ENCODE data around the gene ADAP1. TPM values are rescaled to one million over a fixed set of nuclear protein-coding genes. Genes with fewer than 3 reads are reported as not detected.

ADAP1 gene
- total RNA-seq, 1 donor from 2014 or later, result 62.8 TPM

DNA sequence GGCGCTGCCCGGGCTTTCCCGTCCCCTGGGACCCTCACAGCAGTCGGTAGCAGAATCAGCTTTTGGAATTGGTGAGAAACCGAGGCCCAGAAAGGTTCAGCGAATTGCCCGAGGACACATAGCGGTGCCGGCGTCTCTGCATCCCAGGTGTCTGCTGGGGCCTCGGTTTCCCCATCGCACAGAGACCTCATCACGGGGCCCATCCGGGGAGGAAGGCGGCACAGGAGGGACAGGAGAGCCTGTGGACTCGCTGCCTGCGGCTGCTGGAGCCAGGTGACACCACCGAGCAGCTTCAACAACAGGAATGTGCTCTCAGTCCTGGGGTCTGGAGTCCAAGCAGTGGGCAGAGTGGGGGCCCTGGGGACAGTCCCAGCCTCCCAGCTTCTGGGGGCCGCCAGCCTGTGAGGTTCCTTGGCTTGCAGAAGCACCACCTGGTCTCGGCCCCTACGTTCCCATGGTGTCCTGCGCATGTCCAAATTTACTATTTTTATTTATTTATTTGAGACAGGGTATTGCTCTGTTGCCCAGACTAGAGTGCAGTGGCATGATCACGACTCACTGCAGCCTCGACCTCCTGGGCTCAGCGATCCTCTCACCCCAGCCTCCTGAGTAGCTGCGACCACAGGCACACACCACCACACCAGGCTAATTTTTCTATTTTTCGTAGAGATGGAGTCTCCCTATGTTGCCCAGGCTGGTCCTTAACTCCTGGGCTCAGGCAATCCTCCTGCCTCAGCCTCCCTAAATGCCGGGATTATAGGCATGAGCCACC, 21.4 kb upstream of the ADAP1 start:
- Mint-ChIP-seq H3K27me3 (ENCODE audit: low read depth) (no peaks in the 10 kb centered on the region), H3K4me1 (ENCODE audit: low read depth) (peaks cover 11% of the 10 kb centered on the region), H3K27ac (no peak overlapping the region), H3K9me3 (no peaks in the 10 kb centered on the region), H3K4me3 (ENCODE audit: low read depth) (peak overlapping the region; percentile 39), H3K36me3 (ENCODE audit: low read depth) (peaks cover 30% of the 10 kb centered on the region)
- intact Hi-C loops (cut with micrococcal nuclease), result loop anchor here (1.0 to 5.0 kb wide), 3 partner anchors 45 to 71 kb away; no protein-coding TSS in a partner anchor
- no peak for DNase-seq (ENCODE audit: low spot score)

DNA sequence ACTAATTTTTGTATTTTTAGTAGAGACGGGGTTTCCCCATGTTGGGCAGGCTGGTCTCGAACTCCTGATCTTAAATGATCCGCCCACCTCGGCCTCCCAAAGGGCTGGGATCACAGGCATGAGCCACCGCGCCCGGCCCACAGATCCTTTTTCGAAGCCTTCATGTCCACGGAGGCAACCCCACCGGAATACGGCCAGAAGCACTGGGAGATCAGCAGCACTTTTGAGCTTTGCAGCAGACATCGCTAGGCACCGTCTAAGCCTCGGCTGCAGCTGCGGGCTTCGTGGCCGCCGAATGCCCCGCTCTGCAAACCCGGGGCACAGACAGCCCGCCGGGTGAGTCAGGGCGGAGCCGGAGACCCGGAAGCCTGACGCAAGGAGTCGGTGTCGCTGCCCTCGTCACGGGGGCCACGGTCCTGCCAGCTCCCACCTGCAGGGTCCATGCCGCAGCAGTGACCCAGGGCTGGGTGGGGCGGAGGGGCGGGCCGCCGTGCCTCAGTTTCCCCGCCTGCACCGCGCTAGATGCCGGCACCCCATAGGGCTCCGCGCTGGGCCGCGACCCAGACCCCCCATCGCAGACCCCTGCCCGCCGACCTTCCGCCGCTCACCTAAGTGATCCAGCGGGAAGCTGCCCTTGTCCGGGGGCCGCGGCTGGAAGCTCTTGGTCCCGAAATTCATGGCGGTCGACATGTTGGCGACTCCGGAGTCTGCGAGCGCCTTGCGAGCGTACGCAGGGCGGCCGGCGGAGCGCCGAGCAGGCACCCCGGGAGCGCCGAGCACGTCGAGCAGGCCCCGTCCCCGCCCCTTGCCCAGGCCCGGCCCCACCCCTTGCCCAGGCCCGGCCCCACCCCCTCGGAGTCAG, 20.6 kb upstream of the ADAP1 start, which contains the start of gene COX19:
Gene COX19 (minus strand): TSS at position 730 of the 862 bp plus-strand sequence. CDS start 40 bp downstream, at position 690.
- Mint-ChIP-seq H3K27ac (peak within 1 kb of the TSS; percentile 93), H3K9me3 (no peaks in the 10 kb centered on the region), H3K27me3 (ENCODE audit: low read depth) (no peaks in the 10 kb centered on the region), H3K4me3 (ENCODE audit: low read depth) (peak within 1 kb of the TSS; percentile 92), H3K4me1 (ENCODE audit: low read depth) (peaks cover 12% of the 10 kb centered on the region), H3K36me3 (ENCODE audit: low read depth) (peaks cover 35% of the 10 kb centered on the region)
- intact Hi-C loops (cut with micrococcal nuclease), result loop anchor here (1.0 to 5.0 kb wide), 3 partner anchors 44 to 72 kb away; no protein-coding TSS in a partner anchor
- DNase-seq (ENCODE audit: low spot score), result peak; percentile 85

DNA sequence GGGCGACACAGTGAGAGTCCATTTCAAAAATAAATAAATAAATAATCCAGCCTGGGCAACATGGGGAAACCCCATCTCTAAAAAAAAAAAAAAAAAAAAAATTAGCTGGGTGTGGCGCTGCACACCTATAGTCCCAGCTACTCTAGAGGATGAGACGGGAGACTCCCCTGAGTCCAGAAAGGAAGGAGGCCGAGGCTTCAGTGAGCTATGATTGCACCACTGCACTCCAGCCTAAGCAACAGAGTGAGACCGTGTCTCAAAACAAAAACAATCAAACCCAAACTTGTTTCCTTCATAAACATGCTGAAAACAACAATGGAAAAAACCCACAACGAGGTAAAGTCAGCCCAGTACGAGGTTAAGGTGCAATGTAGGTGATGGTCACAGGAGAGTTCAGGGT, 19.7 kb upstream of the ADAP1 start:
- Mint-ChIP-seq H3K9me3 (no peaks in the 10 kb centered on the region), H3K4me1 (ENCODE audit: low read depth) (peaks cover 12% of the 10 kb centered on the region), H3K4me3 (ENCODE audit: low read depth) (peak overlapping the region; percentile 92), H3K27ac (peak overlapping the region; percentile 93), H3K27me3 (ENCODE audit: low read depth) (no peaks in the 10 kb centered on the region), H3K36me3 (ENCODE audit: low read depth) (peaks cover 36% of the 10 kb centered on the region)
- DNase-seq (ENCODE audit: low spot score), result no peak
- intact Hi-C loops (cut with micrococcal nuclease), result loop anchor here (2.0 kb wide), 1 partner anchor 43 kb away; no protein-coding TSS in a partner anchor

DNA sequence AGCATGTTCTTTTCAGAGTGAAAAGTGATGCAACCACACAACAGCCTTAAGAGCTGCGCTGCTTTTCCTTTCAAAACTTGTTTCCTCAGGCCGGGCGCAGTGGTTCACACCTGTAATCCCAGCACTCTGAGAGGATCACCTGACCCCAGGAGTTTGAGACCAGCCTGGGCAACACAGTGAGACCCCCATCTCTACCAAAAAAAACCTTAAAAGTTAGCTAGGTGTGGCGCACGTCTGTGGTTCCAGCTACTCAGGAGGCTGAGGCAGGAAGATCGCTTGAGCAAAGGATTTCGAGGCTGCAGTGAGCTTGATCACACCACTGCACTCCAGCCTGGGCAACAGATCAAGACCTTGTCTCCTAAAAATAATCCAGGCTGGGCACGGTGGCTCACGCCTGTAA, 18.8 kb upstream of the ADAP1 start:
- Mint-ChIP-seq H3K36me3 (ENCODE audit: low read depth) (peaks cover 42% of the 10 kb centered on the region), H3K4me3 (ENCODE audit: low read depth) (peak overlapping the region; percentile 60), H3K9me3 (no peaks in the 10 kb centered on the region), H3K4me1 (ENCODE audit: low read depth) (peaks cover 12% of the 10 kb centered on the region), H3K27ac (no peak overlapping the region), H3K27me3 (ENCODE audit: low read depth) (no peaks in the 10 kb centered on the region)
- intact Hi-C loops (cut with micrococcal nuclease), result no loop called here
- no peak for DNase-seq (ENCODE audit: low spot score)

DNA sequence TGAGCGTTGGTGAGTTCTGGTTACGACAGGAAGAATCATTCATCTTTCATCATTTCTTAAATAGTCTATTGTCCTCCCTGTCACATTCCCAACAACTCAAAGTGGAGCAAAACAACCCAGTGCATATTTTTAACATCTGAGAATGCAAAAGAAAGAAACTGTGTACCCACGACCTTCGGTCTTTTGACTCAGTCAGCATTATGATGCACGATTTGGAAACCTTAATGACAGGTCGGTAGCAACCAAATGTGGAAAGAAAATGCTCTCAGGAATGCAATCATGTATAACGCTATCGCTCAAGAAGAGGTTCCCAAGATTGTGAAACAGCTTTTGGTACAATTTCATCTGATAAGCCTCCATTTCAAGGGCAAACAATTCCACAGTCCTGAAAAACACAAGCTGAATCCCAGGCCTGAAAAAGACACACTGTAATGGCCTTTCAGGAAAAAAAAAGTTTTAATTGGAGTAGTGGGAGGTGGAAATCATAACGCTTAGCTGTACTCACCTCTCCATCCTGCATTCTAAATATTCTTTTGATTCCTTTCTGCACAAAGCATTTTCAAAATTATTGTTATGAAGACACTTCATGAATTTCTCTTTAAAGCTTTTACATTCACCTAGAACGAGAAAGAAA, 18.3 kb upstream of the ADAP1 start:
- no peak overlapping the region for H3K27ac Mint-ChIP-seq
- no peak for DNase-seq (ENCODE audit: low spot score)
- no peaks in the 10 kb centered on the region for H3K27me3 Mint-ChIP-seq (ENCODE audit: low read depth)
- no peaks in the 10 kb centered on the region for H3K9me3 Mint-ChIP-seq
- H3K4me1 Mint-ChIP-seq (ENCODE audit: low read depth), result peaks cover 12% of the 10 kb centered on the region
- H3K4me3 Mint-ChIP-seq (ENCODE audit: low read depth), result peak overlapping the region; percentile 60
- H3K36me3 Mint-ChIP-seq (ENCODE audit: low read depth), result peaks cover 47% of the 10 kb centered on the region
- intact Hi-C loops (cut with micrococcal nuclease), result no loop called here

DNA sequence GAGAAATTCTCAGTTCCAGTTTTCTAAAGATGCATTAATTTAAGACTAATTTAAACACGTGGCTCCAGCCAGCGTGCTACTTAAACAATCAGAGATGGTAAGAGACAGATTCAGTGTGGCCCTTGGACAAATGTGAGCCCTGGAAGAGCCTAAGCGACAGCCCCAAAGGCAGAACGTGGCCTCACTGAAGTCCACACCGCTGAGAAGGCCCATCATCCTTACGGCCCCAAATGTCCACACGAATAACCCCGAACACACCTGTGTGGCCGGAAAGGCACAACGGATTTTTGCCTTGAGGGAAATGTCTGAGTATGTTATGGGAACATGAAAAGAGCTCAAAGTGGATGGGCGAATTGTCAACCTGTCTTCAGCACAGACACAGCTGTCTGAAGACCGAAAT, 17.6 kb upstream of the ADAP1 start:
- no peaks in the 10 kb centered on the region for H3K27me3 Mint-ChIP-seq (ENCODE audit: low read depth)
- no peak overlapping the region for H3K27ac Mint-ChIP-seq
- DNase-seq (ENCODE audit: low spot score), result no peak
- no peaks in the 10 kb centered on the region for H3K9me3 Mint-ChIP-seq
- intact Hi-C loops (cut with micrococcal nuclease), result no loop called here
- peaks cover 12% of the 10 kb centered on the region for H3K4me1 Mint-ChIP-seq (ENCODE audit: low read depth)
- H3K36me3 Mint-ChIP-seq (ENCODE audit: low read depth), result peaks cover 54% of the 10 kb centered on the region
- no peak overlapping the region for H3K4me3 Mint-ChIP-seq (ENCODE audit: low read depth)

DNA sequence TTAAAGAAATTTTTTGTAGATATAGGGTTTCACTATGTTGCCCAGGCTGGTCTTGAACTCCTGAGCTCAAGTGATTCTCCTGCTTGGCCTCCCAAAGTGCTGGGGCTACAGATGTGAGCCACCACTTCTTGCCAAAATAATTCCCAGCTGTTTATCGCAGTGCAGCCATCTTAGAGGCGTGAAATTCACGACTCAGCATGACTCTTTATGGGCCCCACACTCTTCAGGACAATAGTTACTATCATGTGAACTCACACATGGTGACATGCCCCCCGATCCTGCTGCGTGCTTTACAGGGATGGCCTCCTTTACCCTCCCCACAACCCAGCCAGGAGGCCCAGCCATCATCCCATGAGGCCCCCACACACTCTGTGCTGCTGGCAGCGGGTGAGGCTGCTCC, 16.3 kb upstream of the ADAP1 start:
- peaks cover 60% of the 10 kb centered on the region for H3K36me3 Mint-ChIP-seq (ENCODE audit: low read depth)
- no peaks in the 10 kb centered on the region for H3K27me3 Mint-ChIP-seq (ENCODE audit: low read depth)
- intact Hi-C loops (cut with micrococcal nuclease), result no loop called here
- H3K4me3 Mint-ChIP-seq (ENCODE audit: low read depth), result no peak overlapping the region
- peaks cover 12% of the 10 kb centered on the region for H3K4me1 Mint-ChIP-seq (ENCODE audit: low read depth)
- no peaks in the 10 kb centered on the region for H3K9me3 Mint-ChIP-seq
- peak overlapping the region; percentile 17 for H3K27ac Mint-ChIP-seq
- DNase-seq (ENCODE audit: low spot score), result no peak

DNA sequence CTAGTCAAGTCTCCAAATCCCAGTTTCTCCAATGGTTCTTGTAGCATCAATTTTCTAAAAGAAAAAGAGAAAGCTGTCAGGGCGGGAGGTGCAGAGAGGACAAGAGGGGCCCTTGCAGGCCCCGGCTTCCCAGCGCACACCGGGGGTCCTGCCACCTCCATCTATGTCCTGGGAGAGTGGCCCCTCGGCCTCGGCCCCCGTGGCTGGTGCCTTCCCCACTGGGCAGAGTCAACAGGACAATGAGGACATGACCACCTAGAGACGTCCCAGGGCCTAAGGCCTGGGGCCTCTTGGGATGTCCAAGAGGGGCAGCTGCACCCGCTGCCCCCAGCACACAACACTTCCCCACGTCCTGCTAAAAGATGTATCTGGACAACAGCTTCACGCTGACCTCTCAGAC, 14.9 kb upstream of the ADAP1 start:
- Mint-ChIP-seq H3K9me3 (no peaks in the 10 kb centered on the region), H3K36me3 (ENCODE audit: low read depth) (peaks cover 55% of the 10 kb centered on the region), H3K27ac (no peak overlapping the region), H3K27me3 (ENCODE audit: low read depth) (no peaks in the 10 kb centered on the region), H3K4me1 (ENCODE audit: low read depth) (peaks cover 12% of the 10 kb centered on the region), H3K4me3 (ENCODE audit: low read depth) (no peak overlapping the region)
- DNase-seq (ENCODE audit: low spot score), result no peak
- intact Hi-C loops (cut with micrococcal nuclease), result no loop called here

DNA sequence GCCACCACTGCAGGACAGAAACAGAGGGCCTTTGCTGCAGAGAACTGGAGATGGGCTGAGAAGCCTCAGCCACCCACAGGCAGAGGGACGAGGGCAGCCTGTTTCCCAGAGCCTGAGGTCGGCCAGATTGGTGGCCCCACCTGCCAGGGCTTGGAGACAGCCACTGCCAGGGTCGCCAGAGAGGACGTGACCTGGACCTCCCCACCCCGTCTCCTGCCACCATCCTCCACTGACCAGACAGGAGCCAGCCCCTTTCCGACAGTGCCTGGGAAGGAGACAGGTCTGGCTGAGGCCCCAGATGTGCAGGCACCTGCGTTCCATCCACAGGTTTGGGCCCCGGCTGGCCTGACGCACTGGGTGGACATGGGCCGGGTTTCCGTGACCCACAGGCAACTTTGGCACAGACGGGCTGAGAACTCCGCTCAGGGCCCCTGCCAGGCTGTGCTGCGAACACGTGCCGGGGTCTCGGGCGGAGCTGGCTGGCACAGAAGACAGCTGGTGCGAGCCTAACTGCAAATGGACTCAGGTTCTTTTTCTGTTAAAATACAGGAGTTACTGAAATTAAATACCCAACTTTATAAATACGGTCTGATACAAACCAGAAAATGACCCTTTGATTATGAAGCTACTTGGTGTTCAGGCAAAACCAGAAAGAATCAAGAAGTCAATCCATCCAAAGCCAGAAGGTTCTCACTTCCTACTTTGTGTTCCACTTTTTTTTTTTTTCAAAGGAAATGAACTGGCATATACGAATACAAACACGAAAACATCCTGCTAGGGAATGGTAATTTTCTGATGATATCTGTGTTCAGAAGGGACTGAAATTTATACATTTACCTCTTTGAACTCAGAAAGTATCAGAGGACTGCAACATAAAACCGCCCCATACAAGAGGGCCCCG, 14.0 kb upstream of the ADAP1 start:
- intact Hi-C loops (cut with micrococcal nuclease), result no loop called here
- Mint-ChIP-seq H3K4me1 (ENCODE audit: low read depth) (peaks cover 12% of the 10 kb centered on the region), H3K9me3 (no peaks in the 10 kb centered on the region), H3K27ac (no peak overlapping the region), H3K36me3 (ENCODE audit: low read depth) (peaks cover 52% of the 10 kb centered on the region), H3K27me3 (ENCODE audit: low read depth) (peaks cover 2% of the 10 kb centered on the region), H3K4me3 (ENCODE audit: low read depth) (no peak overlapping the region)
- no peak for DNase-seq (ENCODE audit: low spot score)

DNA sequence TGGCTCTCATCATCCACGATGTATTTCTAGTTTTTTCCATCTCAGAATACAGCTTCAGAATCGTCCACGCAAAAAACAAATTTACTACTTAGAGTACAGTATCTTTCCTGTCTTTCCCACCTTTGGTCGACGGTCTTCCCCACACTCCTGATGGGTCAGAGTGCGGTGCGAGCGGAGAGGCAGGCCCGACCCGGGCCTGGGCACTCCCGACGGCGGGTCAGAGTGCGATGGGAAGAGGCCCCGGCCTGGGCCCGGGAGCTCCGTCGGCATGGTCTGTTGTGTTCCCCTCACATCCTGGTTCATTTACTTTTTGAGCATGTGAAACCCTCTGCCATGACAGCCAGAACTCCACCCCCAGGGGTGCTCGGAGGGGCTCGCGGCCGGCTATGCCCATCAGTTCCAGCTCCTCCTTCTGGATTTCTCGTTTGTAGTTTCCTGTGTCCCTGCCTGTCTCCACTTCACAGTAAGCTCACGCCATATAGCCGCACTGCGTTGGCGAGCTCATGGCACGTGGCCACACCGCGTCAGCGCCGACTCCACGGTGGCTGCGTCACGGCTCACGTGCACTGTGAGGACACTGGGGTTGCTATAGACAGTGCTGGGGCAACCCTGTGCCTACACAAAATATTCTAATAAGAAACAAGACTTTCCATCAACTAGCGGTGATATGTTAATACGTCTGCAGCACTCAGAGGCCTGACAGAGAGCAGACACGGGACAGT, 13.0 kb upstream of the ADAP1 start:
- peaks cover 6% of the 10 kb centered on the region for H3K4me1 Mint-ChIP-seq (ENCODE audit: low read depth)
- H3K9me3 Mint-ChIP-seq, result no peaks in the 10 kb centered on the region
- intact Hi-C loops (cut with micrococcal nuclease), result no loop called here
- no peak overlapping the region for H3K27ac Mint-ChIP-seq
- DNase-seq (ENCODE audit: low spot score), result no peak
- no peak overlapping the region for H3K4me3 Mint-ChIP-seq (ENCODE audit: low read depth)
- peaks cover 2% of the 10 kb centered on the region for H3K27me3 Mint-ChIP-seq (ENCODE audit: low read depth)
- peaks cover 43% of the 10 kb centered on the region for H3K36me3 Mint-ChIP-seq (ENCODE audit: low read depth)

DNA sequence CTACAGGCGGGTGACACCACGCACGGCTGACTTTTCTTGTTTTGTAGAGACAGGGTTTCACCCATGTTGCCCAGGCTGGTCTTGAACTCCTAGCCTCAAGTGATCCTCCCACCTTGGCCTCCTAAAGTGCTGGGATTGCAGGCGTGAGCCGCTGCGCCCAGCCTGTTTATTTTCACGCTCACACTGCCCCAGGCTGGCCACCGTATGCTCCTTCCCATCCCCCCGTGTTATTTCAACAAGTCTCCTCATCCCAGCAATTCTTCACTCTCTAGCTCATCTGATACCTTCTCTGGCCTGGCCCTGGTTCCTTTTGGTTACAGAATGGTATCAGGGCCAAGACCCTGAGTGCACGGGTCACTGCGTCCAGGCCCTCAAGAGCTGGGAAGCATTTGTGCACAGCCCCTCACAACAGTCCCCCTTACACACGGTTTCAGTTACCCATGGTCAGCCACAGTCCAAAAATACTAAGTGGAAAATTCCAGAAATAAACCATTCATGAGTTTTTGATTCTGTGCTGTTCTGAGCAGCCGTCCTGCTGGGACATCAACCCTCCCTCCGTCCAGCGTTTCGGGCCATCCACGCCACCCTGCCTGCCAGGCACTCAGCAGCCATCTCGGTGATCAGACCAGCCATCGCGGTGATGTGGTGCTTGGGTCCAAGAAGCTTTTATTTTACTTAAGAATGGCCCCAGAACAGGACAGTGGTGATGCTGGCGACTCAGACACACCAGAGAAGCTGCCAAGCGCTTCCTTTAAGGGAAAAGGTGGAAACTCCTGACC, 12.0 kb upstream of the ADAP1 start:
- Mint-ChIP-seq H3K27me3 (ENCODE audit: low read depth) (peaks cover 2% of the 10 kb centered on the region), H3K36me3 (ENCODE audit: low read depth) (peaks cover 35% of the 10 kb centered on the region), H3K9me3 (no peaks in the 10 kb centered on the region), H3K4me3 (ENCODE audit: low read depth) (no peak overlapping the region), H3K4me1 (ENCODE audit: low read depth) (peaks cover 6% of the 10 kb centered on the region), H3K27ac (no peak overlapping the region)
- intact Hi-C loops (cut with micrococcal nuclease), result no loop called here
- DNase-seq (ENCODE audit: low spot score), result no peak

Data from activated T-helper 2 cell treated with anti-CD3 and anti-CD28 coated beads, Interferon-gamma antibody, Interleukin-2, Interleukin-4, amounts not matched to agents 10 μg/mL and 5 μg/mL and 100 μg/mL, durations not matched to agents 14 hours and 24 hours and 36 hours (primary cell).